Measurements from ENCODE around the gene EIF3F.
"Not testable (repeated sequence)": the region's sequence is repeated elsewhere in the genome, so short reads cannot be mapped to it uniquely, and the experiment has no call there.

EIF3F gene

GRCh38 chr11:7987560-7987883 is 385 bp downstream of the EIF3F start:
- DNase-seq (ENCODE audit: low read depth in 4 of 4, low spot score in 1 of 4) = not testable (repeated sequence)

- DNase-seq (ENCODE audit: low read depth in 4 of 4, low spot score in 1 of 4) = no peak
Observed at GRCh38 chr11:7994581-7995278, 7.6 kb downstream of the EIF3F start.

GRCh38 chr11:7999795-8000194 is 12.7 kb downstream of the EIF3F start:
- no peak for DNase-seq (ENCODE audit: low read depth in 4 of 4, low spot score in 1 of 4)

DNA sequence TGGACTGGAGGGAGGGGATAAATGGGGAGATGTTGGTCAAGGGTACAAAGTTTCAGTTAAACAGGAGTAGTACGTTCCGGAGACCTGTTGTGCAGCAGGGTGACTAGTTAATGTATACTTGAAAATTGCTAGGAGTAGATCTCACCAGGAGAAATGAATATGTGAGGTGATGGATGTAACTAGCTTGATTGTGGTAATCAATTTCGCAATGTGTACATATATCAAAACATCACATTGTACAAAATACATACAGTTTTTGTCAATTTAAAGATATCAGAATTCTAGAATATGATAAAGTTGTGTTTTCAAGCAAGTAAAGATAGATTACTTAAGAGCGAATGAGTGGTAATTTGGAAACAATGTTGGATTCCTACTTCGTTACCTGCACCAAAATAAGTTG is 13.3 kb downstream of the EIF3F start:
- no peak for DNase-seq (ENCODE audit: low read depth in 4 of 4, low spot score in 1 of 4)

DNA sequence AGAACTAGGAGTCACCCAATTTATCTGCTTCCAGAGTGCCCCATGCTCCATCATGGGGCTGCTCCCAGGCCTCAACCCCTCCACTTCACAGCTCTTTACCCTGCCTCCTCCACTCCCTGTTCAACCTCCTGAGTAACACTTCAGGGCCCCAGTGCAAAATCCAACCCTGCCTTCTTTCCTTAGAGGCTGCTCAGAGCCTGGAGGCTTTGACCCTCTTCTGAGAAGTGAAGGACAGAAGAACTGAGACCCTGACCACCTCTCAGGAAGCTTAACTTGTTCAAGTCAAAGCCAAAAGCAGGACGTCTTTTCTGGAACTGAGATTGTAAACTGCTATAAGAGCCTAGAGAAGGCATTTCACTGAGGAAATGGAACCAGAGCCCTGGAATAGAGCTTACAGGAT is 15.5 kb downstream of the EIF3F start:
- DNase-seq (ENCODE audit: low read depth in 4 of 4, low spot score in 1 of 4) = no peak

- no peak for DNase-seq (ENCODE audit: low read depth in 4 of 4, low spot score in 1 of 4)
Observed at GRCh38 chr11:8003187-8003586, 16.1 kb downstream of the EIF3F start.

DNA sequence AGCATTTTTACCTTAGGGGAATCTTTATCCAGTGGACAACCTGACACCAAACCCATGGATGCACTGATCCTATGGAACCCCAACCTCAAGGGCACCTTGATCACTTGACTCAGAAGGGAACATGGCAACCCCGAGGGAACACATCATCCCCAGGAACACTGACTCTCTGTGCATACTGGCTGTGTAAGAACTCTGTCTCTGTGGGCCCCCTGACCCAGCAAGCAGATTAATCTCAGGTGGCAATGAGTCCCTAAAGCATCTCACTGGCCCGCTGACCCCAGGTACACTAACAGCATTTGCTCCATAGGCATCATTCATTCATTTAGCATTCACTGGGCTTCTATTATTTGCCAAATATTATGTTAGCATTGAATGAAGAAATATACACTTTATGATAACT is 16.9 kb downstream of the EIF3F start:
- DNase-seq (ENCODE audit: low read depth in 4 of 4, low spot score in 1 of 4) = no peak

GRCh38 chr11:8005556-8005955 is 18.4 kb downstream of the EIF3F start:
- DNase-seq (ENCODE audit: low read depth in 4 of 4, low spot score in 1 of 4) = no peak

GRCh38 chr11:8006349-8006977 is 19.3 kb downstream of the EIF3F start:
- peak in 2 of 4 experiments; percentile 20 to 29 for DNase-seq (ENCODE audit: low read depth in 4 of 4, low spot score in 1 of 4)

DNA sequence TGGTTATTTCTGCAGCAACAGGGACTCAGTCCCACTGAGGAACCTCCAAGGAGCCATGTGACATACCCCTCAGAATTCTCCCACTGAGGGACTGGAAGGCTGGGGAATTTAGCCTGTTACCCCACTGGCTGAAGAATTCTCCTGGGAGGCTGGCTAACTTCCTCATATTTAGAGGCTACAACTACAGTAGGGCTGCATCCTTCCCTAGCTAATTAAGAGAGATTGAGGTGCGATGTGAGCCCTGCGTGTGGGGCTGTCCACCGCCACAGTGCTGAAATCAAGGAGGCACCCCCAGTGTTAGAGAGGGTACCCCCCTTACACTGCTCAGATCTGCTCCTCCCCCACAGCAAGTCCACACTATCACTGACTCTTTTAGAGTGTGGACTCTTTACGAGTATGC is 21.1 kb downstream of the EIF3F start:
- DNase-seq (ENCODE audit: low read depth in 4 of 4, low spot score in 1 of 4) = no peak

DNA sequence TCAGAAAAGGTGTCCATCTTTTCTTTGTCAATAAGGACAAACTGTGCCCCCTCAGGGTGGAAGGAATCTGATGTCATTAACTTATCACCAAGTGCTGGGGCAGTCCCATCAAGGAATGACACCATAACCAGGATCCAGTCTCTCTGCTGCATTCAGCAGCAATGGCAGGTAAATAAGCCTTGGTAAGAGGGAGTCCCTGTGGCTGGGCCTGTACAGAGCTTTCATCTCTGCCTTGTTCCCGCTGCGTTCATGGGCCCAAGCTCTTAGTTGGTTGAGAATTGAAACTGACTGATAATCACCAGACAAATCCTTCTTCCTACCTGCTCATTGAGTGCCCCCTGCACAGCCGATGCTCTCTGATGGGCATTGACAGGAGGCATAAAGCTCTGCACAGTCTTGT is 22.7 kb downstream of the EIF3F start:
- no peak for DNase-seq (ENCODE audit: low read depth in 4 of 4, low spot score in 1 of 4)

GRCh38 chr11:8011371-8011770 is 24.2 kb downstream of the EIF3F start:
- DNase-seq (ENCODE audit: low read depth in 4 of 4, low spot score in 1 of 4) = no peak

GRCh38 chr11:8011981-8012444 is 24.9 kb downstream of the EIF3F start:
- DNase-seq (ENCODE audit: low read depth in 4 of 4, low spot score in 1 of 4) = no peak

DNA sequence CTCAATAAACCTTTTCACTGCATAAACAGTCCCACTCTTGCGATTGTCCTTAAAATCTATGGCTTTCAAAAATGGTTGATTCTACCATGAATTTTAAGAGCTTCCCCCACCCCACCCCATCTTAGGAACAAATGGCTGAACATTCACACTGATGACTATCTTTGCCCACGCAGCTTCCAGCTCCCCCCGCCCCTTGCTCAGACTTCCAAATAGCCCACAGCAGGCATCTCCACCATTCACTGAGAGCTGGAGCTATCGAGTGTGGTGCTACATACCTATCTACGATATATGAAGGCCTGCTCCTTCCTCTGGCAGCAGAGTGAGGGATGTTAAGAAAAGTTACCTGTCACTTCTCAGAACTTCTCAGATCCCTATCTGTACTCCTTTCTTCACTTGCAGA is 26.7 kb downstream of the EIF3F start:
- DNase-seq (ENCODE audit: low read depth in 4 of 4, low spot score in 1 of 4) = no peak

DNA sequence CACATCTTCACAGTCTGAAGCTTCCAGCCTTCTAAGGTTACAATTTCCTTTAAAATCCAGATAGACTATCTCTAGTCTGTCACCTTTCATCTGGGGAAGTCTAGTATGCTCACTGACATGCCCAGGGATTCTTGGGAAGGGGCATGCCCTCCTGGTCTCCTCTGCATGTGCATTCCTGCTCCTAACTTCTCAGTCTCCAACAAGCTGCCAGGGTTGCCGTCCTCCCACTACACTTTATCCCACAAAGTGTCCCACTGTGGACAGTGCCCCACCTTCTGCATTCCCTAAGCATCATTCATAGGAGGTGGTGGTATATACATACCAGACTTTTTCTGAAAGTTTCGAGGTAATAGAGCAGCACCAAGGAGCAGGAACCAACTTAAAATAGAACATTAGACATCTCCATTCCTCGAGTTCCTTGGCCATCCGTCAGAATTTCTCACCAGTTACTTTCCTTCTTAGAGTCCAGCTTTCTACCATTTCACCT is 28.7 kb downstream of the EIF3F start:
- DNase-seq (ENCODE audit: low read depth in 4 of 4, low spot score in 1 of 4) = no peak

- DNase-seq (ENCODE audit: low read depth in 4 of 4, low spot score in 1 of 4) = no peak
Observed at GRCh38 chr11:8016440-8016839, 29.3 kb downstream of the EIF3F start.

DNA sequence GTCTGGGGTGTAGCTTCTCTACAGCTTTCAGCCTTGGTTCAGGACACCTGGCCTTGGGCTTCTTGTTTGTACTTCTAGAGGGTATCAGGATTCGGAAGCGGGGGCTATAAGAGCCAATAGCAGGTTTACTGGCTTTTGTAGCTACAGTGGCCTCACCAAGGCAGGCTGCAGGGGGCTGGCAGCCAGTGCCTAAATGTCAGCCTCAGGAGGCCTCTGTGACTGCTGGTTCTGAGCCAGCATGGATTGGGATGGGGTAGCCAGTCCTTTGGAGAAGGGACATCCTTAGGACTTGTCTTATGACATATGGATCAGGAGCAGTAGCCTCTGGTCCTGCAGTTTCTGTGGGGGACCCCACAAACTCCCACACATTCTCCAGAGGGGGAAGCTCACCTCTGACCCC is 29.9 kb downstream of the EIF3F start:
- no peak for DNase-seq (ENCODE audit: low read depth in 4 of 4, low spot score in 1 of 4)

DNA sequence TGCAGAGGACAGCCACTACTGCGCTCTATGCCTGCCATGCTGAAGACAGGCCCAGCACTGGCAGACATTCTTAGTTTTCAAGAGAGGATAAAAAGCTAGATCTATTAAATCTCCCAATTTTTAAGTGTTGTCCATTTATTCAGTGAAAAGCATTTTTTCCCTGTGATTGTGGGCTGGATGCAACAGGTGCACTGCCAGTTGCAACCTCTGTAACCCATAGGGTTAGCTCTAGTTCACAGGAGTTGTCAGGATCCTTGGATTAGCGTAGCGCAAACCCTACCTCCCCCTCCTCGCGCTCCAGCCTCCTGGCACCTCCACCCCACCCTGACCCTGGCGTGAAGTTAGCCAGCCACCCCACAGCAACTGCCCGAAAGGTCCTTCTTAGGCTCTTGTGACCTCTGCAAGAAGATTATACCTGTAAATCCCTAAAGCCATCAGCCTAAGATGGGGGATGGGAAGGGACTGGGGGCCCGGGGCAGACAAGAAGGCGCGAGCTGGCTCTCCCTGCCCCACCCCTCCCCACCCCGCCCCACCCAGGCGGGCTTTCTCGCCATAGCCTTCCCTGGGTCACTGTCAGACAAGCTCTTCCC is 30.9 kb downstream of the EIF3F start:
- DNase-seq (ENCODE audit: low read depth in 4 of 4, low spot score in 1 of 4) = no peak

- DNase-seq (ENCODE audit: low read depth in 4 of 4, low spot score in 1 of 4) = peak; percentile 23 to 37 (median 28)
Observed at GRCh38 chr11:8018484-8019313, 31.6 kb downstream of the EIF3F start.

GRCh38 chr11:8019314-8020243 is 32.4 kb downstream of the EIF3F start:
- DNase-seq (ENCODE audit: low read depth in 4 of 4, low spot score in 1 of 4) = peak in 1 of 4 experiments; percentile 2

DNA sequence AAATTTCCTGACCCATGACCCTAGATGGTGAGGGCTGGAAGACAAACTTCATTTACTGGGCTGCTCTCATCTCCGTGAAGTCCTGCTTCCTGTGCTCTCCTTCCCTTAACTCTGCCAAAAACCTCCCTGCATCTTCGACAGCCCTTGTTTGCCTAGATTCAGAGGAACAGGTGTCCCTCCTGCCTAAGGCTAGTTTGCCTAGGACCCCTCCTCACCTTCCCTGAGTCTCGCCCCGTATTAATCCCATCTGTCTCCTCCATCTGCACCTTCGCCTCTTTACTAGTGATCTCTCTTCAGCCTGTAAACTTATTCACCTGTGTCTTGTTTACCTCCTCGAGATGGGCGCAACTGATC is 33.1 kb downstream of the EIF3F start:
- DNase-seq (ENCODE audit: low read depth in 4 of 4, low spot score in 1 of 4) = no peak

Data from stimulated activated CD4-positive, alpha-beta T cell treated with anti-CD3 and anti-CD28 coated beads, Interleukin-1b, Interleukin-23, amount 100 ng/mL, for 24 hours (primary cell).